Dermis microvascular lymphatic vessel endothelial cell (primary cell): Measurements from ENCODE around the gene RCE1. TPM values are rescaled to one million over a fixed set of nuclear protein-coding genes. Genes with fewer than 3 reads are reported as not detected.

Source experiments
- DNase-seq, 2 donors: peaks; one replicate each; pipeline versions ENCODE4 v3.0.0 to v3.0.0-alpha.2; 2010; ENCODE audit warnings: low read depth in 2 of 2
- total RNA-seq: library from RNA; depleted of rRNA; stranded (reverse); fragments of >200 nt; gene quantifications from 2 replicates; pipeline ENCODE4 v1.2.1, GENCODE V29; 2014

RCE1 gene
- total RNA-seq, 1 donor from 2014 or later, result 15.3 TPM

DNA sequence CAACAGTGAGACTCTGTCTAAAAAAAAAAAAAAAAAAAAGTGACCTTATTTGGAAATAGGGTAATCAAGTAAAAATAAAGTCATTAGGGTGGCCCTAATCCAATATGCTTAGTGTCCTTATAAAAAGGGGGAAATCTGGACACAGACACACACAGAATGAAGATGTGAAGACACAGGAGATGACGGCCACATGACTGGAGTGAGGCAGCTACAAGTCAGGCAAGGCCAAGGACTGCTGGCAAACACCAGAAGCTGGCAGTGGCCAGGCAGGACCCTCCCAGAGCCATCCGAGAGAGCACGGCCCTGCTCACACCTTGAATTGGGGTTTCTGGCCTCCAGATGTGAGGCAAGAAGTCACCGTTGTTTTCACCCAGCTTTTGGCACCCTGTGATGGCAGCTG, 42.2 kb downstream of the RCE1 start:
- DNase-seq, result no peak

DNA sequence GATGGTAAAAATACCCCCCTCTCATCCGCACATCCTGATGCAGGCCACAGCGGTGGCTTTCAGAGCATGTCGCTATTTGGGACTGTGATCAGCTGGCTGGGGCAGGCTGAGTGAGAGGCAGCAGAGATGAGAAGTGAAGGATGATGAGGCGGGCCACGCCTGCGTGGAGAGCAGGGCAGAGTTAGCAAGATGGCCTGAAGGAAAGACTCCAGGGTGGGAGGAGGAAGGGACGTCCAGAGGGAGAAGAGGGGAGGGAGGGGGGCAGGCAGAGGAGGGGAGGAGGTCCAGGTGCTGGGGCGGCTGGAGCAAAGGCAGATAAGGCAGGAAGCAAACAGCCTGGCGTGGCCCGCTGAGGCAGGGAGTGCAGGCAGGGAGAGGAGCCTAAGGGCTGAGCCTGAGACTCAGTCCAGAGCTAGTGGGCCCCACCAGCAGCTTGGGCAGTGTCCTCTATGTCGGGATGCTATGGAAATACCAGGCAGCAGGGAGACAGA, 42.8 kb downstream of the RCE1 start:
- DNase-seq, result no peak

DNA sequence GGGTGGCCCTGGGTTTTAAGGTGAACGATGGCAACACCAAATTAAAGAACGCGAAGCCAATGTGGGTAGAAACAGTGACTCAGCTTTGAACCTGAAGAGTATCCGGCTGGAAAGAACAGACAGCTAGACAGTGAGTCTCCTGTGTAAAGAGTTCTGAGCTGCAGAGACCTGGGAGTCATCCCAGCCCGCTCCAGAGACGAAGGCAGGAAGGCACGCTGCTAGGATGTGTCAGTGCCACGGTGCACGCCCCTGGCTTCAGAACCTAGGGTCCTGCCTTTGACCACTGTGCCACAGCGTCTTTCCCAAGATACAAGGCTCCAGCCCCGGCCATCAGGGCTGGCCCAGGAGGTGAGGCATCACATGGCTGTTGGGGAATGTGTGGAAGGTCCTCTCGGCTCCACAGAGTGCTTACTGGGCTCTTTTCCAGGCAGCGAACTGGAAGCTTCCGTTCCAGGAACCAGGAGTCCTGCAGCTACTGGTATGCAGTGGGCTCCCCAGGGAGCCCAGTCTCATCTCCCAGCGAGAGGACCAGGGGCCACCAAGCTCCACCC, 43.5 kb downstream of the RCE1 start:
- DNase-seq, result peak in 1 of 2 donors; percentile 10

DNA sequence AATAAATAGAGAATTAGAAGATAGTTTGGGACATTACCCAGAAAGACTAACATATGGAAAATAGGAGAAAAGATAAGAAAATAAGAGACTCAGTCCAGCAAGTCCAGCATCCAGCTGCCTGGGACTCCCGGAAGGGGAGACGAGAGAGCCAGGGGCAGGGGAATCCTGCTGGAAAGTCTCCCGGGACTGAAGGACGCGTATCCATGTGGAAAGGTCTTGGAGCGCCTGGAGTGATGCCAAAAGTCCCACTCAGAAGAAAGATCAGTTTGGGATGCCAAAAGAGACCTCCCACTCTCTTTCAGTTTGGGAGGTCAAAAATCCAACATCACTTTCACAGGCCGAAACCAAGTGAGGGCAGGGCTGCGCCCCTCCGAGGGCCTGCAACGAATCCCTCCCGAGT, 44.3 kb downstream of the RCE1 start:
- no peak for DNase-seq

DNA sequence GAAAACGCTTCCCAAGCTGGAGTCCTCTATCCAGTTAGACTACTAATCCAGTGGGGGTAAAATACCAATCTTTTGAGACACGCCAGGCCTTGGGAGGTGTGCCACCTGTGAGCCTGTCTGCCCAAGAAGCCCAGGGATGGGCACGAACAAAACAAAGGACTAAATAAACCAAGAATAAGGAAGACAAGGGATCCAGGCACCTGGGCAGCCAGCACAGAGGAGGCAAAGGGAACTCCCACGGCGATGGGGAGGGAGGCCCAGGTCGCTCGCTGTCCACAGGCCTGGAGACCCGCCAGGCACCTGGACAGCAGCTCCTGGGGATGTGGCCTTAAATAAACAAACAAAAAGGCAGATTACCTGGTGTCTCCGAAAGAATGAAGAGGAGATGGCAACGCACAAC, 45.0 kb downstream of the RCE1 start:
- DNase-seq, result no peak

DNA sequence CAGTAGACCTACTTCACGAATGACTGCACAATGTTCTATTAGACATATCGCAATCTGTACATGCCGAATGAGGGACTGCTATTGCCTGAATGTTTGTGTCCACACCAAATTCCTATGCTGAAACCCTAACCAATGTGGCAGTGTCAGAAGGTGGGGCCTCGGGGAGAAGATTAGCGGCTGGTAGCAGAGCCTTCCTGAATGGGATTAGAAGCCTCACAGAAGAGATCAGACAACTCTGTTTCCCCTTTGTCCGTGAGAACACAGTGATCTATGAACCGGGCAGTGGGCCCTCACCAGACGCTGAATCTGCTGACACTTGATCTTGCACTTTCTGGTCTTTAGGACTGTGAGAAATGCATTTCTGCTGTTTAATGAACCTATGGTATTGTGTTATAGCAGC, 46.7 kb downstream of the RCE1 start:
- no peak for DNase-seq

DNA sequence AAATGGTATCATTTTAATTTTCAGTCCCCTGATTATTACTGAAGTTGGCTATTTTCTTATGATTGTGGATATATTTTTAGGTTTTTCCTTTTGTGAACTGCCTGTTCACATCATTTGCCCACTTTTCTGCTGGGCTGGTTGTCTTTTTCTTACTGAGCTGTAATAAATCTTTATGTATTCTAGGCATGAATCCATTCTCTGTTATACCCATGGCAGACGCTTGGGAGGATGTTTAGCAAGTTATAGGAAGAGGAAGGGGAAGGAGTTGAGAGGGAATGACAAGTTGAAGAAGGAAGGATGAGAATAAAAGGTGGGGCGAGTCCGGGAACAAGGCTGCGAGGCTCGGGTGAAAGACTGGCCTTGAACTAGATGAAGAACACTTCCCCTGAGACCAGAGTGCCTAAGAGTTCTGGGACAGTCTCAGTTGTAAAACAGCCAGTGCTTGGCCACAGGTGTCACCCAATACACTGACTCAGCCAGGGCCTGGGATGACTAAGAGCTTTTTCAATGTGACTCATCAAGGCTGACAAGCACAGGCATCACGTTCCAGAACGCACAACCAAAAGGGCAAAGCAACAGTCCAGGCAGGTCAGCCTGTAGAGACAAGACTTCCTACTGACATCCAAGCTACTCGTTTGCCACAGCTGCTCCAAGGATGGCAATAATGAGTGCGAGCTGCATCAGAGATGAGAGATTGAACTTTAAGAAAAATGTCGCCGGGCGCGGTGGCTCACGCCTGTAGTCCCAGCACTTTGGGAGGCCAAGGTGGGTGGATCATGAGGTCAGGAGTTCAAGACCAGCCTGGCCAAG, 48.8 kb downstream of the RCE1 start:
- DNase-seq, result peak; percentile 69 to 90

DNA sequence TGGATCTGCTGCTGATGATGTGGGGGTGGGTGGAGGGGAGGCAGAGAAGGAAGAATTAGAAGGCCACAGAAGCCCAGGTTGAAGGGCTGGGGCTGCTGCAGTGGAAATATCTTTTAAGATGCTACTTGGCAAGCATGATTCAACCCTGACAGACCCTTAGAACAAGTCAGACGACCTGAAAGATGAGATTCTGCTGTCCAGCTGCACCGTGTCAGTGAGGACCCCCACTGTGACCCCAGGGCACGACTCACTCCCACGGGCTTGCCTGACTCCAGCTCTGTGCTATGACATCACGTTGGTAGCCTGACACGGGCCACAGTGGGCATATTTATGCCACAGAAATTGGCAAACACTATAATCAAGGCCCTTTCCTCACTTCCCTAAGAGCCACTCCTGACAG, 49.7 kb downstream of the RCE1 start:
- no peak for DNase-seq

DNA sequence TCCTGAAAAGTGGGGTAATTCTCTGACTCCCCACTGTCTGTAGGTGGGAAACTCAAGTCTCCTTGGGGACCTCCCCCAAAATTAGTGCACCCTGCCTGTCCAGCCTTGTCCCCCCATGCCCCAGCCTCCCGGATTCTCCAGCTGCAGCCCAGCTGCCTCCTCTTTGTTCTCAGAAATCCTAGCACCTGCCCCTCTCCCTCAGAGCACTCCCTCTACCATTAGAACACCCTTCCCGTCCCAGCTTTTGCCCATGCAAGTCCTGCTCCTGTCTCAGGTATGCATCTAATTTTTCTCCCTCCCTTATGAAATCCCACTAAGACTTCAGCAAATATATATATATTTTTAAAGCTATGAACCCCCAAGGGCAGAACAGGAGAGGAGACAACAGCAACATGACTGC, 50.9 kb downstream of the RCE1 start:
- no peak for DNase-seq

Other genes with a start within 250 kb of the RCE1 start
- 19.6 and 21.5 TPM in 2 replicates for gene RBM14, start 226.8 kb upstream of the RCE1 start, total RNA-seq
- 122 and 162 TPM in 2 replicates for gene RBM4, start 204.7 kb upstream of the RCE1 start, total RNA-seq
- 18.4 and 23.6 TPM in 2 replicates for gene RBM4B, start 165.6 kb upstream of the RCE1 start, total RNA-seq
- 18.1 and 22.6 TPM in 2 replicates for gene SPTBN2, start 114.2 kb upstream of the RCE1 start, total RNA-seq
- gene LRFN4, start 13.6 kb downstream of the RCE1 start, total RNA-seq, result 17.1 and 21.1 TPM in 2 replicates
- 8.9 and 9.1 TPM in 2 replicates for gene PC, start 114.9 kb downstream of the RCE1 start, total RNA-seq
- gene C11orf86, start 131.9 kb downstream of the RCE1 start, total RNA-seq, result not detected in 2 replicates
- under 0.01 TPM in 2 replicates for gene SYT12, start 179.7 kb downstream of the RCE1 start, total RNA-seq
- 16.9 and 24.0 TPM in 2 replicates for gene RHOD, start 213.4 kb downstream of the RCE1 start, total RNA-seq